Suprapubic skin (tissue), 4 donors: ENCODE measurements around the gene ANKS1A.

ENCODE experiments used
- POLR2A ChIP-seq, 2 donors: fragments of 450-650 bp; IDR thresholded peaks; one replicate each; pipeline ENCODE4 v1.6.1; 2017; ENCODE audit warnings: antibody characterized with exemption in 2 of 2, mild to moderate bottlenecking in 2 of 2, moderate library complexity in 2 of 2
- POLR2AphosphoS5 ChIP-seq, 3 donors: sonication (generic); formaldehyde crosslinking; IDR thresholded peaks; one replicate each; pipeline ENCODE4 v1.6.1; 2017; ENCODE audit warnings: antibody characterized with exemption in 3 of 3
- TF ChIP-seq, protein P1 (sequence below), 2 donors: fragments of 200-600 bp in 1 of 2; fragments of 450-650 bp in 1 of 2; sonication (generic) in 1 of 2; IDR thresholded peaks; one replicate each; pipeline ENCODE4 v1.5.1; 2016 to 2019; ENCODE audit warnings: antibody characterized with exemption in 2 of 2, mild to moderate bottlenecking in 1 of 2, moderate library complexity in 1 of 2

DNA sequence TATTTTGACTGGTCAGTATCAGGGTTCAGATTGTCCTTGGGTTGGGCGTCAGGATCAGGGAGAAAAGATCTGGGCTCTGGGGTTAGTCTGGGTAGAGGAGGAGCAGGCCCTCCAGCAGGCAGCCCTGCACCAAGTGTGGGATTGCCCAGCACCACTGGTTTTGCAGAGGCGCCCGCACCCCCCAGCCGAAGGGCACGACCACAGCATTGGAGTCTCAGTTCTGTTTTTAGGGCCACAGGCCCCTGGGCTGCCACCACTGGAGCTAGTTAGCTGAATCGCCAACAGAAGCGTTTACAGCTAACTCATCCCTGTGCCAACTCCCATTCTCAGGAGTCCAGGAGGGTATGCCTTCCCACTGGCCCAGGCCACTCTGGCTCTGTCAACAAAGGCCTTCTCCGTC, 167.9 kb downstream of the ANKS1A start:
- TF ChIP-seq, protein P1, sequence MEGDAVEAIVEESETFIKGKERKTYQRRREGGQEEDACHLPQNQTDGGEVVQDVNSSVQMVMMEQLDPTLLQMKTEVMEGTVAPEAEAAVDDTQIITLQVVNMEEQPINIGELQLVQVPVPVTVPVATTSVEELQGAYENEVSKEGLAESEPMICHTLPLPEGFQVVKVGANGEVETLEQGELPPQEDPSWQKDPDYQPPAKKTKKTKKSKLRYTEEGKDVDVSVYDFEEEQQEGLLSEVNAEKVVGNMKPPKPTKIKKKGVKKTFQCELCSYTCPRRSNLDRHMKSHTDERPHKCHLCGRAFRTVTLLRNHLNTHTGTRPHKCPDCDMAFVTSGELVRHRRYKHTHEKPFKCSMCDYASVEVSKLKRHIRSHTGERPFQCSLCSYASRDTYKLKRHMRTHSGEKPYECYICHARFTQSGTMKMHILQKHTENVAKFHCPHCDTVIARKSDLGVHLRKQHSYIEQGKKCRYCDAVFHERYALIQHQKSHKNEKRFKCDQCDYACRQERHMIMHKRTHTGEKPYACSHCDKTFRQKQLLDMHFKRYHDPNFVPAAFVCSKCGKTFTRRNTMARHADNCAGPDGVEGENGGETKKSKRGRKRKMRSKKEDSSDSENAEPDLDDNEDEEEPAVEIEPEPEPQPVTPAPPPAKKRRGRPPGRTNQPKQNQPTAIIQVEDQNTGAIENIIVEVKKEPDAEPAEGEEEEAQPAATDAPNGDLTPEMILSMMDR (IDR thresholded peaks at IDR 0.05) = no peak
- TF ChIP-seq POLR2AphosphoS5 (IDR thresholded peaks at IDR 0.05) = no peak
- TF ChIP-seq POLR2A (IDR thresholded peaks at IDR 0.05) = no peak
